ENCODE measurements around the gene OR52I1. TPM values are rescaled to one million over a fixed set of nuclear protein-coding genes. Genes with fewer than 3 reads are reported as not detected.

OR52I1 gene
- total and polyA plus RNA-seq, 12 donors: not detected

DNA sequence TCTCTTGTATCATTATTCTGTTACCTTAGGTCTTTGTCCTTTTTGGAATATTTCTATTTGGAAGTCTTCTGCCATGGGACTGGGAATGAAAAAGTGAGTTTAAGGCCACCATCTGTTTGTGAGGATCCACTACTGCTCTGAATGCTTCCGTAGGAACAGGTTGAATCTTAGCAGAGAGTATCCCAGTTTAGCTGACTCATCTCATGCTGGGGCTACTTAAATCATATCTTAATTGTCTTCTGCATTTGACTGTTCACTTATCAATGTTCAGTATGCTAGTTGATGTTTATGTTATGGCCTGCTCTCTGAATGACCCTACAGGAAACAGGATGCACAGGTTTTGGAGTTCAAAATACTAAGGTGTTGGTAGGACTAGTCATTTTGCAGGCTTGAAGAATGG, 13.7 kb upstream of the OR52I1 start:
- TF ChIP-seq, protein P1, sequence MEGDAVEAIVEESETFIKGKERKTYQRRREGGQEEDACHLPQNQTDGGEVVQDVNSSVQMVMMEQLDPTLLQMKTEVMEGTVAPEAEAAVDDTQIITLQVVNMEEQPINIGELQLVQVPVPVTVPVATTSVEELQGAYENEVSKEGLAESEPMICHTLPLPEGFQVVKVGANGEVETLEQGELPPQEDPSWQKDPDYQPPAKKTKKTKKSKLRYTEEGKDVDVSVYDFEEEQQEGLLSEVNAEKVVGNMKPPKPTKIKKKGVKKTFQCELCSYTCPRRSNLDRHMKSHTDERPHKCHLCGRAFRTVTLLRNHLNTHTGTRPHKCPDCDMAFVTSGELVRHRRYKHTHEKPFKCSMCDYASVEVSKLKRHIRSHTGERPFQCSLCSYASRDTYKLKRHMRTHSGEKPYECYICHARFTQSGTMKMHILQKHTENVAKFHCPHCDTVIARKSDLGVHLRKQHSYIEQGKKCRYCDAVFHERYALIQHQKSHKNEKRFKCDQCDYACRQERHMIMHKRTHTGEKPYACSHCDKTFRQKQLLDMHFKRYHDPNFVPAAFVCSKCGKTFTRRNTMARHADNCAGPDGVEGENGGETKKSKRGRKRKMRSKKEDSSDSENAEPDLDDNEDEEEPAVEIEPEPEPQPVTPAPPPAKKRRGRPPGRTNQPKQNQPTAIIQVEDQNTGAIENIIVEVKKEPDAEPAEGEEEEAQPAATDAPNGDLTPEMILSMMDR (IDR thresholded peaks at IDR 0.05): no peak
- TF ChIP-seq POLR2A (IDR thresholded peaks at IDR 0.05): no peak
- Histone ChIP-seq H3K4me3 (no peak overlapping the region), H3K36me3 (replicated peaks in 1 of 2) (no peaks in the 10 kb centered on the region), H3K4me1 (replicated peaks in 1 of 2) (no peaks in the 10 kb centered on the region), H3K9me3 (replicated peaks in 1 of 3) (no peaks in the 10 kb centered on the region), H3K27ac (no peak overlapping the region), H3K27me3 (peaks cover 4% of the 10 kb centered on the region)
- WGBS, 4 donors: 60 to 82% (median 72%) methylated on average over 1 of the region's 1 CpG
- intact Hi-C loops (cut with DNase I): no loop called here
- no peak for DNase-seq

DNA sequence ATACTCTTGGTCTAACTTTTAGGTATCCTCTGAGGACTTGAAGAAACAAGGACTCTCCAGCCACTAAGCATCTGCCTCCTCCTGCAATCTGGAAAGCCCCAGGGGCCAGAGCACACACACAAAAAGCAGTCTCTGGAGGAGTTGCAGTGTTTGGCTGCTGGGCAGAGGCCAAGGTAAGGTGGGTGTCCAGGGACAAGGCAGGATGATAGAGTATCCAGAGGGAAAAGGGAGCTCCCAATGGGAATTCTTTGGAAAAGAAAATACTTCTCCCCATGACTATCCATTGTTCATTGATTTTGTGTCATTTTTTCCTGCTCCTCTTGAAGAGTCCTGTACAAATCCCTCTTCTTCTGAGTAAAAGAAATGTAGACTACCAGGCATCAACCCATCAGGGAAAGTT, 12.4 kb upstream of the OR52I1 start, which contains the start of gene OR52I2:
TSS of gene OR52I2 (plus strand) at position 301 of the 400 bp plus-strand sequence.
- intact Hi-C loops (cut with DNase I): no loop called here
- no peak within 1 kb of the TSS for H3K4me3 ChIP-seq

DNA sequence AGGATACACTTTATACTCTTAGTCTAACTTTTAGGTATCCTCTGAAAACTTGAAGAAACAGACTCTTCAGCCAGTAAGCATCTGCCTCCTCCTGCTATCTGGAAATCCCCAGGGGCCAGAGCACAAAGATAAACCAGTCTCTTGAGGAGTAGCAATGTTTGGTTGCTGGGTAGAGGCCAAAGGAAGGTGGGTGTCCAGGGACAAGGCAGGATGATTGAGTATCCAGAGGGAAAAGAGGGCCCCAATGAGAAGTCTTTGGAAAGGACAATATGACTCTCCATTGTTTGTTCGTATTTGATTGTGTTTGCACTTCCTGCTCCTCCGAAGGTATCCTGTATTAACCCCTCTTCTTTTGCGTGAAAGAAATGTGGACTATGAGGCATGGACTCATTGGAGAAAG, 4.8 kb upstream of the OR52I1 start:
- DNase-seq: no peak
- intact Hi-C loops (cut with DNase I): no loop called here
- WGBS, 4 donors: 65 to 71% (median 70%) methylated on average over 3 of the region's 3 CpGs
- TF ChIP-seq POLR2A (IDR thresholded peaks at IDR 0.05): no peak
- TF ChIP-seq, protein P1 (IDR thresholded peaks at IDR 0.05): no peak
- H3K9me3 ChIP-seq (replicated peaks in 1 of 3): no peaks in the 10 kb centered on the region
- no peaks in the 10 kb centered on the region for H3K36me3 ChIP-seq (replicated peaks in 1 of 2)
- H3K27me3 ChIP-seq: no peaks in the 10 kb centered on the region
- no peaks in the 10 kb centered on the region for H3K4me1 ChIP-seq (replicated peaks in 1 of 2)
- no peak overlapping the region for H3K4me3 ChIP-seq
- H3K27ac ChIP-seq: no peak overlapping the region

More for the DNA sequence above, 12.4 kb upstream of the OR52I1 start, which contains the start of gene OR52I2:
- H3K36me3 ChIP-seq (replicated peaks in 1 of 2): no peaks in the 10 kb centered on the region
- H3K27me3 ChIP-seq: no peaks in the 10 kb centered on the region
- no peak for TF ChIP-seq POLR2A (IDR thresholded peaks at IDR 0.05)
- TF ChIP-seq, protein P1 (IDR thresholded peaks at IDR 0.05): no peak
- H3K9me3 ChIP-seq (replicated peaks in 1 of 3): no peaks in the 10 kb centered on the region
- DNase-seq: no peak
- no peak within 1 kb of the TSS for H3K27ac ChIP-seq
- no peaks in the 10 kb centered on the region for H3K4me1 ChIP-seq (replicated peaks in 1 of 2)

DNA sequence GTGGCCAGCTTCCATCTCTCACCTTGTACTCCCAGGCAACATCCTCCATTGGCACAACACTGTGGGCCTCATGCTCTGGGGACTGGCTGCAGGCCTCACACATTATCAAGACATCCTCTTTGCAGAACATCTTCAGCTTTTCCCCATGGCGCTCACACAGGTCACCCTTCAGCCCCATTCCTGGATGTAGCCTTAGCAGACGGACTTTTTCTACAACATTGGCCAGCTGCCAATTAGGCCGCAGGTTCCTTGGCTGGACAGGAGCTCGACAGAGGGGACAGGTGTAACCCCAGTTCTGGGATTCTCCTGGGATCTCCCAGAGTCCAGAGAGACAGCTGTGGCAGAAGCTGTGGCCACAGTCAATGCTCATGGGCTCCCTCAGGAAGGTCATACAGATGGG, 11.2 kb downstream of the OR52I1 start:
- Histone ChIP-seq H3K36me3 (replicated peaks in 1 of 2) (peaks cover 0 to 43% of the 10 kb centered on the region in 2 donors), H3K27ac (no peak overlapping the region), H3K9me3 (replicated peaks in 1 of 3) (no peaks in the 10 kb centered on the region), H3K4me1 (replicated peaks in 1 of 2) (peaks cover 0 to 14% of the 10 kb centered on the region in 2 donors), H3K27me3 (no peaks in the 10 kb centered on the region), H3K4me3 (no peak overlapping the region)
- TF ChIP-seq, protein P1 (IDR thresholded peaks at IDR 0.05): no peak
- no peak for TF ChIP-seq POLR2A (IDR thresholded peaks at IDR 0.05)
- intact Hi-C loops (cut with DNase I): no loop called here
- 92 to 100% (median 93%) methylated on average over 1 to 4 of the region's 4 CpGs; no CpG with 5 or more reads in 1 of the 4 donors for WGBS, 4 donors
- no peak for DNase-seq

Data from adrenal gland (tissue), 12 donors.